GM19397 (cell line): ENCODE results near the gene TENM4.
"Not testable (repeated sequence)": the region's sequence is repeated elsewhere in the genome, so short reads cannot be mapped to it uniquely, and the experiment has no call there.

Source experiments
- ATAC-seq: cut with Tn5 transposase; IDR thresholded peaks from one replicate; pipeline ENCODE4 v1.9.1; 2021; ENCODE audit warnings: mild to moderate bottlenecking, moderate library complexity; ENCODE audit not compliant: unreplicated experiment

The TENM4 gene

GRCh38 chr11:79190553-79190952 is 250.3 kb downstream of the TENM4 start:
- not testable (repeated sequence) for ATAC-seq

GRCh38 chr11:79189601-79190000 is 251.2 kb downstream of the TENM4 start:
- ATAC-seq = no peak

GRCh38 chr11:79189055-79189454 is 251.8 kb downstream of the TENM4 start:
- ATAC-seq = no peak

GRCh38 chr11:79186669-79187068 is 254.2 kb downstream of the TENM4 start:
- no peak for ATAC-seq

GRCh38 chr11:79185351-79185750 is 255.5 kb downstream of the TENM4 start:
- ATAC-seq = no peak

GRCh38 chr11:79184285-79184684 is 256.5 kb downstream of the TENM4 start:
- ATAC-seq = no peak

GRCh38 chr11:79182794-79183193 is 258.0 kb downstream of the TENM4 start:
- ATAC-seq = no peak

GRCh38 chr11:79179087-79179486 is 261.7 kb downstream of the TENM4 start:
- no peak for ATAC-seq

- no peak for ATAC-seq
Observed at GRCh38 chr11:79174045-79175008, 266.5 kb downstream of the TENM4 start.

GRCh38 chr11:79173615-79174014 is 267.2 kb downstream of the TENM4 start:
- ATAC-seq = no peak

GRCh38 chr11:79170321-79170720 is 270.5 kb downstream of the TENM4 start:
- no peak for ATAC-seq

GRCh38 chr11:79168530-79169110 is 272.2 kb downstream of the TENM4 start:
- ATAC-seq = no peak

GRCh38 chr11:79167510-79168188 is 273.2 kb downstream of the TENM4 start:
- ATAC-seq = no peak

- no peak for ATAC-seq
Observed at GRCh38 chr11:79165908-79166307, 274.9 kb downstream of the TENM4 start.

GRCh38 chr11:79160791-79161403 is 279.9 kb downstream of the TENM4 start:
- ATAC-seq = no peak

GRCh38 chr11:79159657-79160450 is 281.0 kb downstream of the TENM4 start:
- ATAC-seq = no peak

- no peak for ATAC-seq
Observed at GRCh38 chr11:79157738-79158137, 283.1 kb downstream of the TENM4 start.

GRCh38 chr11:79156031-79156430 is 284.8 kb downstream of the TENM4 start:
- ATAC-seq = no peak

- no peak for ATAC-seq
Observed at GRCh38 chr11:79155237-79155636, 285.6 kb downstream of the TENM4 start.

- ATAC-seq = no peak
Observed at GRCh38 chr11:79152511-79152910, 288.3 kb downstream of the TENM4 start.
